Activated T-cell treated with anti-CD3 and anti-CD28 coated beads for 1 hour (primary cell): ENCODE measurements around the gene CD27.
"Not testable (repeated sequence)": the region's sequence is repeated elsewhere in the genome, so short reads cannot be mapped to it uniquely, and the experiment has no call there.

Experiments
- DNase-seq: peaks from one replicate; pipeline ENCODE4 v3.0.0-alpha.2; 2020; ENCODE audit warnings: low read depth

Gene CD27

DNA sequence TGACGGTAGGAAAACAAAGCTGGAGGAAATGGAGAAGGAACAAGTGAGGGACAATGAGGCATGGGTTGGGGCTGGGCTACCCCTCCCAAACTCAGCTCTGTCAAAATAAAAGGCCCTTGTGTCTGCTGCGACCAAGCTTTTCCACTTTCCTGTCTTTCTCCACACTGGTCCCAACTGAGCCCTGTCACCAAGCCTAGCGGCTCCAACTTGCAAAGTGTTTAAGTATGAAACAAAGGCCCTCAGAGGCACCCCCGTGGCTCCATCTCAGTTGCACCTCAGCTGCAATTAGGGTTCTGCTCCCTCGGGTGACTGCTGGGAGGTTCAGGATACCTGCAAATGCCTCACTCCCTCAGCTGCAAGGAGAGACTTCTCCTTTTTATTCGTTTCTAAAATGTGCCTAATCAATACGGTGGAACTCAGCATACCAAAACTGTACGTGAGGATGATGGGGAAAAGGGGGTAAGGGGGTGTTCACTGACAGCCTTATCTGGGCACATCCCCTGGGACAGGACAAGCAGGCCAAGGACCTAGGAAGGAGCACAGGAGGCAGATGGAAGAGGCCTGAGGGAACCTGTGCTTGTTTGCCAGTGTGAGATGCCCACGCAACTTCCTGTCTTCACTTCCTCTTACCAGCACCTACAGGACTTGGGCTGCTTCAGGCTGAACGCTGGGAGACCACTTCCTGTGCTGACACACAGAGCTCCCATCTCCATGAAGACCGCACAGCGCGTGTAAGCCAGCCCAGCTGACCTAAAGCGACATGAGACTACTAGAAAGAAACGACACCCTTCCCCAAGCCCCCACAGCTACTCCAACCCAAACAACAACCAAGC is 16.9 kb downstream of the CD27 start:
- peak; percentile 58 for DNase-seq

DNA sequence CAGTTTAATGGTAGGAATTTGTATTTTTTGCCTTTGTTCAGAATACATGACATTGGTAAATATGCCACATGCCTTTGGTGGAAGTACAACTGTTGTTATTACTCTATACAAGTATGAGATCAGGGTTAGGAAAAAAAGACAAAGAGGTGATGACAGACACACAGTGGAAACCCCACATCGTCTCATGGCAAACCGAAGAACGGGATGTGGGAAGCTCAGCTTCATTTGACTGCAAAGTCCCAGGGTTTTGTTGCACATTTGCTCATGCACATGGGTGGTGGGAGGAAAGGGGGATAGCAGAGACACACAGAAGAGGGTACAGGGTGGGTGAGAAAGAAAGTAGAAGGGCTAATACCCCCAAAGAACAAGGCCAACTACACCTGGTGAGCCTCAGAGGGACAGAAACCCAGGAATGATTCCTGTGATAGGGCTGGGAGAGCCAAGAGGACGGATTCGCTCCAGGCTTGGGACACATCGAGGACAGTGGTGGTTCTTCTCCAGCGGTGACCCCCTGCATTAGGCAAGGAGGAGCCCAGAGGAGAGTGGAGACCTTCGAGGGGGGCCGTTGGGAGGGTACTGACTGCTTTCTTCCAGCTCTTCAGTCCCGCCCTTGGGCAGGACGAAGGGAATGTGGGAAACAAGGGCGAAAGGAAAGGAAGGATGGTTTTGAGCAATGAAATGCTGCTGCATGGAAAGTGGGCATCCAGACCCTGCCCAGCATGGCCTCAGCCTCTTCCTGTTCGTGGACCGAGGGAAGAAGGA is 17.7 kb downstream of the CD27 start:
- DNase-seq, result no peak

DNA sequence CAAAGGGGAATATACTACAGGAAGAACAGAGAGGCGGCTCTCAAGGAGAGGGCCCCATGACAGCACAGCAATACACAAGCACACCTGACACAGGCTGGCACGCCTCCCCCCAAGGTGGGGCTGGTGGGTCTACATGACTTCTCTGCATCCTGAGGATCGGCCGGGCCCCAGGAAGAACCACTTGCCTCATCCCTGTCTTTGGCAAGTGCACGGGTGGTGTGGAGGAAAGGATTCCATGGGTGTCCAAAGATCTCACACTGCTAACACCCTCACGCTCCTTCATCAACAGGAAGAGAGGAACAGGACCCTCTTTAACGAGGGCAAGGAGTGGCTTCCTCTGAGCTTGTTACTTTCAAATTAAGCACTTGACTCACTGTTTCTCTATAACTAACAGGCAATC is 18.5 kb downstream of the CD27 start:
- no peak for DNase-seq

DNA sequence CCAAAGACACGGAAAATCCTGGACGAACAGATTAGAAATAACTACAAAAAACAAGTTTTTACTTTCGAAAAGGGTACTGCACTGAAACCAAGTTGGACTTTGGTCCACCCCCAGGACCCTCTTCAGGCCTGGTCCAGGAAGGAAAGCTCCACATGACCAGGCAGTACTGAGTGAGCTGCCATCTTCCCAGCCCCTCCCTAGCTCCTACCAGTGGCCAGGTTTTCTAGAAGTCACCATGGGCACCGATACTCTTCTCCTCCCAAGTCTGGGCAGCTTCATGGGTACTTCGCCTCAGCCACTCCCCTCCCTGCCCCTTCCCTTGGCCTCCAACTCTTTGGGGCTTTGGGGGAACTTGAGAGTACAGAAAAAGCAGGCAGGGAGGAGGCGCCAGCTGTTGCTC is 19.1 kb downstream of the CD27 start:
- DNase-seq, result no peak

DNA sequence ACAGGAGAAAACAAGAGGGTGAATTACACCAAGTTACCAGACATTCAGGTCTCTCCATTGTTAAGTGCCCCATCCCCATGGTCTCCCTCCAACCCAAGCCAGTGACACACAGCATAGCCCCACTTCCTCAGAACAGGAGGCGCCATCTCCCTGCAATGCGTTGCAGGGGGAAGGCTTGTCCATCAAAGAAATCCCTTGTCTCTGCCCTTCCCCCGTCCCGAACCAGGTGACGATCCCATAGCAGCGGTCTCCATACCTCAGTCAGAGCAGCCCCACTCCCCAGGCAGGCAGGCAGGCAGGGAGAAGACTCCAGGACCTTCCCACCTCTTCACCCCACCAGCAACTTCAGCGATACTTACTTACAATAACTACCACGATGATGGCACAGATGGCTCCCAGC is 19.8 kb downstream of the CD27 start:
- DNase-seq, result no peak

DNA sequence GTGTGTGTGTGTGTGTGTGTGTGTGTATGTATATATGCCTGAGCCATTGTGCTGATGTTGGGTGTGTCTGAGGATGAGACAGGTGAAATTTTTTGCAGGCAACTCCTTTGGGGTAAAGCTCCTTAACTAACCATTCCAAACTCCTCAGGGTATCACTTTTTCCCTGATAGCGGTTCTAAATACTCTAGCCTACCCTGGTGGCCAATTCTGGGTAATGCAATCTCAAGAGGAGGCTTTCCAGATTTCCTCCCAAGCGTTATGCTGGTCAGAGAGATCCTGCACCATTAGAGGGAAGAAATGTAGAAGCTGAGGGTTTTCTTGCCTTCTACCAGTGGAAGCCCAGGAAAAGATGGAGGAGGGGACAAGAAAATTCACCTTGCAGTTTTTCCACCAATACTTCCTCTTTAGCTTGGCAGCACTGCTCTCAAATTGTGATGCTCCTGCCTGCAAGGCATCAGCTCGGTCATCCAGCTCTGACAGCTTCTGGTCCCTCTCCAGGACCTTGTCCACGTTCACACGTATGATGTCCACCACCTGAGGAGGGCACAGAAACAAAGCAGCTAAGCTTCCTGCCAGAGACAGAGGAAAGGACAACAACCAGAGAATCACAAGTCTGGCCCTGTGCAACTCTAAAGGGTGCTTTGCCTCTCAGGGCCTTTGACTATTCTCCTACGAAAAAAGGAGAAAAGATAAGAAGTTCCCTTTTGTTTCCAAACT is 20.9 kb downstream of the CD27 start:
- DNase-seq, result no peak

DNA sequence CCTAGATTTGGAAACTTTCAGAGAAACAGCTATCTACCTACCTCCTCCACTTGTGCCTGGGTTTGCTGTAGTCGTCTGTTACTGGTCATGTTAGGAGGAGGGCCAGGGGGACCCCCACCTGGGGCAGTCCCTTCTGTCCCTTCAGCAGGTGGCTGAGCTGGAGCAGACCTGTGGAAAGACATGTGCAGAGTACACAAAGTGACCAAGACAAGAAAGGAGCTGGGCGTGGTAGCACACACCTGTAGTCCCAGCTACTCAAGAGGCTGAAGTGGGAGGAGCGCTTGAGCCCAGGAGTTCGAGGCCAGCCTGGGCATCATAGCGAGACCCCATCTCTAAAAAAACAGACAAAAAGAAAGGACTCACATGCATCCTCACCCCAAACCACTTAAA is 21.4 kb downstream of the CD27 start:
- no peak for DNase-seq

DNA sequence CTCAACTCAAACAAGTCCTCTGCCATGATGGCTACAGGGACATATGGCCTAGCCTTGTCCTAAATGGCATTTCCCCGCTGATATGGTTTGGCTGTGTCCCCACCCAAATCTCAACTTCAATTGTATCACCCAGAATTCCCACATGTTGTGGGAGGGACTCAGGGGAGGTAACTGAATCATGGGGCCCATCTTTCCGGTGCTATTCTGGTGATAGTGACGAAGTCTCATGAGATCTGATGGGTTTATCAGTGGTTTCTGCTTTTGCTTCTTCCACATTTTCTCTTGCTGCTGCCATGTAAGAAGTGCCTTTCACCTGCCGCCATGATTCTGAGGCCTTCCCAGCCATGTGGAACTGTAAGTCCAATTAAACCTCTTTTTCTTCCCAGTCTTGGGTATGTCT is 22.0 kb downstream of the CD27 start:
- not testable (repeated sequence) for DNase-seq

DNA sequence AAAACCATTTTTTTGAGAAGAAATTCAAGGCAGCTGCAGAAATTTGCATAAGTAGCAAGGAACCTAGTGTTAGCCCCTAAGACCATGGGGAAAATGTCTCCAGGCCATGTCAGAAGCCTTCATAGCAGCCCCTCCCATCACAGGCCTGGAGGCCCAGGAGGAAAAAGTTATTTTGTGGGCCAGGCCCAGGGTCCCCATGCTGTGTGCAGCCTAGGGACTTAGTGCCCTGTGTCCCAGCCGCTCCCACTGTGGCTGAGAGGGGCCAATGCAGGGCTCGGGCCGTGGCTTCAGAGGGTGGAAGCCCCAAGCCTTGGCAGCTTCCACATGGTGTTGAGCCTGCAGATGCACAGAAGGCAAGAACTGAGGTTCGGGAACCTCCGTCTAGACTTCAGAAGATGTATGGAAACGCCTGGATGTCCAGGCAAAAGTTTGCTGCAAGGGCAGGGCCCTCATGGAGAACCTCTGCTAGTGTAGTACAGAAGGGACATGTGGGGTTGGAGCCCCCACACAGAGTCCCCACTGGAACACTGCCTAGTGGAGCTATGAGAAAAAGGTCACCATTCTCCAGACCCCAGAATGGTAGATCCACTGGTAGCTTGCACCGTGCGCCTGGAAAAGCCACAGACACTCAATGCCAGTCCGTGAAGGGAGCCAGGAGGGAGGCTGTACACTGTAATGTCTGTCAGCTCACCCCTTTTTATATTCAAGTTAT is 23.0 kb downstream of the CD27 start:
- not testable (repeated sequence) for DNase-seq

DNA sequence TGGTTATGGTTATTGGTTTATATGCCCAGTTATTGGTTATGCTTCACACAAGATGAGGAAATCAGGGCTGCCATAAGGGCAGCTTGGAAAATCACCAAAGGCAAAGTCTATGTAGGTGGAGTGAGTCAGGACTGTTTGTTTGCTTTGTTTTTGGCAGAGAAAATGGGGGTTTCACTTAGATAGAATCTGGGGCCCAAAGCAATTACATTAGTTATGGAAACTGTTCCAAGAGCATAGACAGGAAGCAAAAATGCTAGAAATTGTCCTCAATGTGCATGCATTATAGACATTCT is 23.5 kb downstream of the CD27 start:
- DNase-seq, result no peak

DNA sequence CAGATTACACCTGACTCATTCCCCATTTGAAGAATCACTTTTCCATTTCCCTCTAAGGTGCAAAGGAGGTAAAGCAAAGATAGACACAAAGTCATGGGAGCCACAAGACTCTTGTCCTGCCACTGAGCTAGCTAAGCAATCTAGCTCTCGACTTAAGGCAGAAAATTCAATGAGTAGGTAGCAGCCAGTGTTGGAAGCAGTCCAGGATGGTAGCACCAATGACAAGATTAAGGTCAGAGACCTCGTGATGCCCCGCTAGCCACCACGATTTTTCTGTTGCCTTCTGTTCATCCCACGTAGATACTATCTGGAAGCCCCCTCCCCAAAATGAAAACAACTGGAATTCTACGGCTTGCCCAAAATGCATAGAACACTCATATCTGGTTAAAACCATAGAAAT is 24.3 kb downstream of the CD27 start:
- DNase-seq, result no peak

DNA sequence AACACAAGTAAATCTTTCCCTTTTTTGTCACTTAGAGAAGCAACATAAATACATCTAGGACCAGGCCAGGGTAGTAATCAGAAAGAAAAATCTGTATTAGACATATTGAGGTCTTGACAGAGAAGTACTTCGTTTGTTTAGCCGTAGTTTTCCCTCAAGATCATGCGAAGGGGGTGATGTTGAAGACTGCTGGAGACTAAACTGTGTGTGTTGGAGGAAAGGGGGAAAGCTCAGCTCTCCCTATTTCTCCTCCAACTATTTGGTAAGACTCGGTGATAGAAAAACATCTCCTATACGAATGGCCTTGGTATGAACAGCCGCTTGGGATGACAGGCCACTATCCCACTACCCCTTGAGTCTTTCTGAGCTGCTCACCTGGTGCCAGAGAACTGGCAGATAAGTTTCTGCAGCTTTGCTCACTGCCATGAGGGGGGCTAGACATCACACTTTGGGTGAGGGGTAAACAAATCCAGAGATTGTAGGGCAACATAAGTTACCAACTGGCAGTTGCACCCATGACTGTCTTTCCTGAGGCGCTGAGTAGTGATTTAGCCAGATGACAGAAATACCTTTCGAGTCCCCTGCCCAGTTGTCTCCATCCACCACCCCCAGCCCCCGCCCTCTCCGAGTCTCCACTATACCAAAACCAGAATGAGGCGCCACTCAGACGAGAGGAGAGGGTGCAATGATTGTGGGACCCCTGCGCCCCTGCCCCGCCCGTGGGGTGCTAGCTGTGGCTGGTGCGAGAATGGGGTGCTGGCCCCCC is 25.0 kb downstream of the CD27 start:
- no peak for DNase-seq

DNA sequence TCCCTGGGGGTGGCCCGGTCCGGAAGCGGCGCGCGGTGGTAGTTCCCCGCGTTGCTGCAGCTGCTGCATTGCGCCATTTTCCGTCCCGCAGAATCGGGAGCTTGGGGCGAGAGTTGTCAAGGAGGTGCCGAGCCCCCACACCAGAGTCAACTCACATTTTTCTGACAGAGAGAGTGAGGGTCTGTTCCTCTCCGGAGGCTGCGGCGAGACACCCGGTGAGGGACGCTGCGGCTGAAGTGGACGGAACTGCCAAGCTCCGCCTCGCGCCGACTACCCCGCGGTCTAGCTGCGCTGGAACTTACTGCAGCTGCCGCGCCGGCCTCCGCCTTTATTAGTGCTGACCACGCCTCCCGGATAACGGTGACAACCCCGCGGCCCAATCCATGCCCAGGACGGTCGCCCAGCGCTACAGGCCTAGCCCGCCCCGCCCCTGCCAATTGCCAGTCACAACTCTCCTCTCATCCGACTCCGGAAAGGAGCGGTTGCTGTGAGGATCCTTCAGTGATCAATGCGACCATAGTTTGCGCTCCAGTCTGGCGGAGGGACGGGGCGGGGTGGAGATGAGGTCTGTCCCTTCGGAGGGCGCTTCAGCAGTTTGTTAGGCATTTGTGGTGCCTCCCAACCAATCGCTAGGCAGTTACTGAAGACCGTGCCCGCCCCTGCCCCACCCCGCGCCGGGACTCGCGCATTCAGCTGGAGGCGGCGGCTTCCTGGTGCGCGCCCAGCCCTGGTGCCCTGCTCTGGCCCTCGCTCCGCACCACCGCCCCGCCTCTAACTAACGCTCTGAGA is 25.8 kb downstream of the CD27 start, which contains the start of gene VAMP1:
Gene VAMP1, minus strand, starts transcription at position 303 of the 789 bp plus-strand sequence. Its CDS starts 146 bp downstream, at position 157.
- peak; percentile 95 for DNase-seq

DNA sequence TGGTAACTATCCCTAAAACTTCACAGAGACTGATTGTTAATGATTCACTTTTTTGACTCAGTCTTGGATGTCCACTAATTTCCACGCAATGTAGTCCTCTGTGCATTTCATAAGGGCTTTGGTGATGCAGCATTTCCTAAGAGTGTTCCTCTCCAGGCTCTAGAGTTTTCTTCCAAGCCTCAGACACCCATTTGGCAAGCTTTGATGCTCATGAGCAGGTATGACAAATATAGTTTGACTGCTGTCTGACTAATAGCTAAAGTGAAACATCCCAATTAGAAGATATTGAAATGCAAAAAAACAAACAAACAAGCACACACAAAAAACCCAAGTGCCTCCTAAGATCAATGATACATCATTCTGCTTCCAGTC is 27.2 kb downstream of the CD27 start:
- DNase-seq, result no peak

DNA sequence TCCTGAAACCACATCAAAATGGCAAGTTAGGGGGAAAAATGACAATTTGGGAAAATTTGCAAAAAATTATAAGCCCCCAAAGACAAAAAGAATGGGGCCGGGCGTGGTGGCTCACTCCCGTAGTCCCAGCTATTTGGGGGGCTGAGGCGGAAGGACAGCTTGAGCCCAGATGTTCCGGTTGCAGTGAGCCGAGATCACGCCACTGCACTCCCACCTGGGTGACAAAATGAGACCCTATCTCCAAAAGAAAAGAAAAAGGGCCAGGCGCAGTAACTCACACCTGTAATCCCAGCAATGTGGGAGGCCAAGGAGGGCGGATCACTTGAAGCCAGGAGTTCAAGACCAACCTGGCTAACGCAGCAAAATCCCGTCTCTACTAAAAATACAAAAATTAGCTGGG is 27.7 kb downstream of the CD27 start:
- DNase-seq, result no peak

DNA sequence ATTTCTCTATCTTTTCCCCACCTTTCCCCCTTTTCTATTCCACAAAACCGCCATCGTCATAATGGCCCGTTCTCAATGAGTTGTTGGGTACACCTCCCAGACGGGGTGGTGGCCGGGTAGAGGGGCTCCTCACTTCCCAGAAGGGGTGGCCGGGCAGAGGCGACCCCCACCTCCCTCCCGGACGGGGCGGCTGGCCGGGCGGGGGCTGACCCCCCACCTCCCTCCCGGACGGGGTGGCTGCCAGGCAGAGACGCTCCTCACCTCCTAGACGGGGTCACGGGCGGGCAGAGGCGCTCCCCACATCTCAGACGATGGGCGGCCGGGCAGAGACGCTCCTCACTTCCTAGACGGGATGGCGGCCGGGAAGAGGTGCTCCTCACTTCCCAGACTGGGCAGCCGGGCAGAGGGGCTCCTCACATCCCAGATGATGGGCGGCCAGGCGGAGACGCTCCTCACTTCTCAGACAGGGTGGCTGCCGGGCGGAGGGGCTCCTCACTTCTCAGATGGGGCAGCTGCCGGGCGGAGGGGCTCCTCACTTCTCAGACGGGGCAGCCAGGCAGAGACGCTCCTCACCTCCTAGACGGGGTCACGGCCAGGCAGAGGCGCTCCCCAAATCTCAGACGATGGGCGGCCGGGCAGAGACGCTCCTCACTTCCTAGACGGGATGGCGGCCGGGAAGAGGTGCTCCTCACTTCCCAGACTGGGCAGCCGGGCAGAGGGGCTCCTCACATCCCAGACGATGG is 30.6 kb downstream of the CD27 start:
- DNase-seq, result not testable (repeated sequence)

DNA sequence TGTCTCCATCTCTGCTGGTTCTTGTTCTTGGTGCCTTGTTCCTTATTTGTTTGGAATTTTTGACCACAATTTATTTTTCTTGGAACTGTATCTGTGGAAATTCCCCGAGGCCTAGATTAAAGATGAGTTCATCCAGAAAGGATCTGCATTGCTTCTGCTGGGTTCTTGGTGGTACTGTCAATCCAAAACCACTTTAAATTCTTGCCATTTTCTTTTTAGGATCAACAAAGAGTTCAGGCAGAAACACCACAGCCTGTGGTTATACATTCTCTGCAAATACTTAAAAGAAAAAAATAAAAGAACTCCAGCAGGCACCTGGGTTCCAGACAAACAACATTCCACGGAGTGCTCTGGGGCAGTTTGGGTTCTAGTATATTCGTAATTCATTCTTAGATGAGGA is 31.7 kb downstream of the CD27 start:
- no peak for DNase-seq

DNA sequence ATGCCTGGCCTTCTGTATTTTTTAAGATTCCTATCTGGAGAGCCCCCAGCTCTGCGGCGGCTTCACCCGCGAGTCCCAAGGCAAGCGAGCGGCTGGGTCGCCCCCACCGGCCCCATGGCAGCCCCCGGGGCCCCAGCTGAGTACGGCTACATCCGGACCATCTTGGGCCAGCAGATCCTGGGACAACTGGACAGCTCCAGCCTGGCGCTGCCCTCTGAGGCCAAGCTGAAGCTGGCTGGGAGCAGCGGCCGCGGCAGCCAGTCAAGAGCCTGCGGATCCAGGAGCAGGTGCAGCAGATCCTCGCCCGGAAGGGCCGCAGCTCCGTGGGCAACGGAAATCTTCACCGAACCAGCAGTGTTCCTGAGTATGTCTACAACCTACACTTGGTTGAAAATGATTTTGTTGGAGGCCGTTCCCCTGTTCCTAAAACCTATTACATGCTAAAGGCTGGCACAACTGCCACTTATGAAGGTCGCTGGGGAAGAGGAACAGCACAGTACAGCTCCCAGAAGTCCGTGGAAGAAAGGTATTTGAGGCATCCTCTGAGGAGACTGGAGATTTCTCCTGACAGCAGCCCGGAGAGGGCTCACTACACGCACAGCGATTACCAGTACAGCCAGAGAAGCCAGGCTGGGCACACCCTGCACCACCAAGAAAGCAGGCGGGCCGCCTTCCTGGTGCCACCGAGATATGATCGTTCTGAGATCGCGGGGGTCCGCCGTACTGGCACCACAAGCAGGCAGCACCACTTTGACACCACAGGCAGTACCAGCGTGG is 33.0 kb downstream of the CD27 start:
- not testable (repeated sequence) for DNase-seq

DNA sequence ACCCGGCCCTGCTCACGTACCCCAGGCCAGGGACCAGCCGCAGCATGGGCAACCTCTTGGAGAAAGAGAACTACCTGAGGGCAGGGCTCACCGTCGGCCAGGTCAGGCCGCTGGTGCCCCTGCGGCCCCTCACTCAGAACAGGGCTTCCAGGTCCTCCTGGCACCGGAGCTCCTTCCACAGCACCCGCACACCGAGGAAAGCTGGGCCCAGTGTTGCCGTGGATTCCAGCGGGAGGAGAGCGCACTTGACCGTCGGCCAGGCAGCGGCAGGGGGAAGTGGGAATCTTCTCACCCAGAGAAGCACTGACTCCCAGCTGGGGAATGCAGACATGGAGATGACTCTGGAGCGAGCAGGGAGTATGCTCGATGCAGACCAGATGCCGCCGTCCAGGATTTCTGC is 33.7 kb downstream of the CD27 start:
- no peak for DNase-seq
